K562 (cell line): ENCODE data around the gene PPP1R13L. TPM values are rescaled to one million over a fixed set of nuclear protein-coding genes. Genes with fewer than 3 reads are reported as not detected.

Source experiments
- ATAC-seq: fragments of 200-7000 bp; cut with Tn5 transposase; 3 replicates; pipeline ENCODE4 v1.9.1; 2020; ENCODE audit warnings: moderate library complexity
- BruUV-seq: library from RNA; stranded (reverse); fragments of 400-500 nt; replicated peaks from 2 replicates; lab custom pipeline; 2021; lab: Mats Ljungman, UMichigan
- CTCF ChIA-PET: fragments of 300-600 bp; formaldehyde crosslinking; extraction: SDS; loops from one replicate; lab custom pipeline; 2021; ENCODE audit warnings: low intra/inter-chr PET ratio; lab: Yijun Ruan, JAX
- POLR2A ChIA-PET: fragments of 300-600, 350-650 bp; sonication (Branson Sonifier 250); formaldehyde crosslinking; extraction: SDS; loops from one replicate; lab custom pipeline; 2021; ENCODE audit warnings: antibody characterized with exemption, inconsistent platforms; lab: Yijun Ruan, JAX
- DNase-seq, 4 experiments: peaks; one replicate each; pipeline versions ENCODE4 v3.0.0 to v3.0.0-alpha.2; 2011 to 2018; ENCODE audit warnings: low spot score in 3 of 4, mixed read lengths in 3 of 4; ENCODE audit errors: extremely low read depth in 1 of 4
- FAIRE-seq: peaks from 2 replicates; lab custom pipeline; 2011; peaks lifted over from hg19 to GRCh38; lab: Jason Lieb, UNC
- H2AFZ ChIP-seq: 2 replicates; pipeline ENCODE4 v1.6.0; 2011; ENCODE audit warnings: low read depth, low read length, control low read depth, inconsistent platforms
- H3K27ac ChIP-seq: fragments of 200-600 bp; 3 replicates; pipeline ENCODE4 v1.8.0; 2011; ENCODE audit warnings: low read depth, mild to moderate bottlenecking, control low read depth, inconsistent platforms, low read length, moderate library complexity, mixed read lengths; ENCODE audit errors: extremely low read depth
- H3K27me3 ChIP-seq, 2 experiments: fragments of 300-600 bp in 1 of 2; 2 replicates in 1 of 2; 3 replicates in 1 of 2; pipeline versions ENCODE4 v1.6.0 to v1.8.0; 2011; ENCODE audit warnings: inconsistent platforms in 2 of 2, low read length in 2 of 2, mild to moderate bottlenecking in 1 of 2, mixed read lengths in 1 of 2, moderate library complexity in 1 of 2; ENCODE audit not compliant: control insufficient read depth in 2 of 2, insufficient read depth in 2 of 2
- H3K36me3 ChIP-seq: fragments of 300-600 bp; 3 replicates; pipeline ENCODE4 v1.8.0; 2011; ENCODE audit warnings: mild to moderate bottlenecking, low read length, inconsistent platforms; ENCODE audit not compliant: control insufficient read depth, insufficient read depth
- H3K4me1 ChIP-seq, 2 experiments: fragments of 200-600 bp in 1 of 2; replicated peaks in 1 of 2; 2 replicates in 1 of 2; 3 replicates in 1 of 2; pipeline versions ENCODE4 v1.5.1 to v1.8.0; 2011; ENCODE audit warnings: inconsistent platforms in 2 of 2, low read length in 2 of 2, mild to moderate bottlenecking in 1 of 2, mixed read lengths in 1 of 2, moderate library complexity in 1 of 2; ENCODE audit not compliant: control insufficient read depth in 2 of 2, insufficient read depth in 2 of 2
- H3K4me2 ChIP-seq: 2 replicates; pipeline ENCODE4 v1.6.1; 2011; ENCODE audit warnings: low read length, control low read depth, inconsistent platforms, mixed read lengths; ENCODE audit not compliant: insufficient read depth
- H3K4me3 ChIP-seq: fragments of 200-600 bp; sonication (generic), shearing (Covaris generic); 2 replicates; pipeline ENCODE4 v1.5.1; 2016; ENCODE audit warnings: control low read depth, inconsistent platforms
- H3K79me2 ChIP-seq: fragments of 200-600 bp; 3 replicates; pipeline ENCODE4 v1.8.0; 2011; ENCODE audit warnings: low read length, inconsistent platforms; ENCODE audit not compliant: control insufficient read depth, insufficient read depth
- H3K9ac ChIP-seq, 2 experiments: 2 replicates each; pipeline versions ENCODE4 v1.6.0 to v1.6.1; 2011; ENCODE audit warnings: low read depth in 2 of 2, low read length in 2 of 2, control low read depth in 1 of 2, inconsistent platforms in 1 of 2, mild to moderate bottlenecking in 1 of 2, mixed read lengths in 1 of 2; ENCODE audit not compliant: insufficient read depth in 1 of 2
- H3K9me1 ChIP-seq: one replicate; pipeline ENCODE4 v1.6.0; 2011; ENCODE audit warnings: inconsistent platforms, mild to moderate bottlenecking, low read length, moderate library complexity; ENCODE audit not compliant: control insufficient read depth, insufficient read depth
- H3K9me3 ChIP-seq: replicated peaks from 2 replicates; pipeline ENCODE4 v1.5.1; 2011; ENCODE audit warnings: low read depth, low read length, inconsistent platforms; ENCODE audit not compliant: control insufficient read depth, insufficient read depth
- H4K20me1 ChIP-seq: replicated peaks from 2 replicates; pipeline ENCODE4 v1.6.1; 2011; ENCODE audit warnings: low read length, inconsistent platforms, mixed read lengths; ENCODE audit not compliant: control insufficient read depth, insufficient read depth
- ADNP ChIP-seq: fragments of 200-800 bp; sonication (Bioruptor generic); IDR thresholded peaks from 2 replicates; pipeline ENCODE4 v1.6.1; 2016; ENCODE audit warnings: missing genetic modification characterization, missing compliant biosample characterization
- ARID3B ChIP-seq: fragments of 250-450 bp; sonication (Bioruptor Pico); IDR thresholded peaks from 2 replicates; pipeline ENCODE4 v1.4.0; 2020; ENCODE audit warnings: borderline replicate concordance
- CBFB ChIP-seq: sonication (generic); formaldehyde crosslinking; IDR thresholded peaks from 2 replicates; pipeline ENCODE4 v1.4.0; 2020; ENCODE audit warnings: mild to moderate bottlenecking, missing genetic modification reagents
- CBX2 ChIP-seq: fragments of 200-600 bp; sonication (generic); IDR thresholded peaks from one replicate; pipeline ENCODE4 v1.6.1; 2012; ENCODE audit warnings: mild to moderate bottlenecking, low read length, inconsistent platforms; ENCODE audit not compliant: insufficient read depth, poor library complexity, severe bottlenecking
- CGGBP1 ChIP-seq: fragments of 250-450 bp; sonication (Bioruptor Pico); IDR thresholded peaks from 2 replicates; pipeline ENCODE4 v1.9.0; 2021; ENCODE audit warnings: mild to moderate bottlenecking
- ELF1 ChIP-seq: fragments of 200-800 bp; sonication (Bioruptor generic); IDR thresholded peaks from 2 replicates; pipeline ENCODE4 v1.6.1; 2016; ENCODE audit warnings: missing genetic modification characterization, missing compliant biosample characterization
- JUN ChIP-seq, 2 experiments: sonication (generic) in 1 of 2; formaldehyde crosslinking in 1 of 2; IDR thresholded peaks; 2 replicates each; pipeline versions ENCODE4 v1.6.1 to v1.8.0; 2012 to 2022; ENCODE audit warnings: borderline replicate concordance in 2 of 2, mild to moderate bottlenecking in 2 of 2, improper control_type of control experiment in 1 of 2, low read depth in 1 of 2, low read length in 1 of 2, missing genetic modification reagents in 1 of 2
- RAD51 ChIP-seq: fragments of 450-650 bp; IDR thresholded peaks from 2 replicates; pipeline ENCODE4 v1.7.1; 2016; ENCODE audit warnings: low read depth, mild to moderate bottlenecking, borderline replicate concordance
- TOE1 ChIP-seq, 2 experiments: fragments of 450-650 bp in 1 of 2; sonication (generic) in 1 of 2; formaldehyde crosslinking in 1 of 2; IDR thresholded peaks; 2 replicates each; pipeline versions ENCODE4 v1.7.1 to v1.8.0; 2016 to 2022; ENCODE audit warnings: borderline replicate concordance in 2 of 2, mild to moderate bottlenecking in 2 of 2, antibody characterized with exemption in 1 of 2, inconsistent platforms in 1 of 2, low read depth in 1 of 2, missing genetic modification reagents in 1 of 2, moderate library complexity in 1 of 2
- USF1 ChIP-seq: sonication (generic); formaldehyde crosslinking; IDR thresholded peaks from 2 replicates; pipeline ENCODE4 v1.9.0; 2022; ENCODE audit warnings: mild to moderate bottlenecking, missing genetic modification reagents
- ZFPM2 ChIP-seq: fragments of 250-450 bp; sonication (Bioruptor Pico); IDR thresholded peaks from 2 replicates; pipeline ENCODE4 v1.5.1; 2022; ENCODE audit warnings: mild to moderate bottlenecking
- ZNF280B ChIP-seq: fragments of 250-450 bp; sonication (Bioruptor Pico); IDR thresholded peaks from 2 replicates; pipeline ENCODE4 v1.5.1; 2021; ENCODE audit warnings: mild to moderate bottlenecking
- ZNF586 ChIP-seq: fragments of 450-650 bp; formaldehyde crosslinking; conservative IDR thresholded peaks from 2 replicates; pipeline ENCODE4 v1.4.0; 2020; ENCODE audit warnings: mild to moderate bottlenecking, moderate library complexity
- ZNF699 ChIP-seq: fragments of 250-450 bp; sonication (Bioruptor Pico); IDR thresholded peaks from 2 replicates; pipeline ENCODE4 v1.8.0; 2021; ENCODE audit warnings: mild to moderate bottlenecking, moderate library complexity; ENCODE audit not compliant: insufficient replicate concordance
- WGBS: fragments of 100-300 bp; shearing (Covaris generic); methylation state at CpG from one replicate; pipeline ENCODE4 v1.1.6; 2016; ENCODE audit warnings: low coverage, mixed read lengths; ENCODE audit not compliant: insufficient coverage; ENCODE audit errors: missing lambda C conversion rate; 5-methylcytosine and 5-hydroxymethylcytosine counted together
- in situ Hi-C: fragments of 300-500 bp; cut with MboI; formaldehyde crosslinking; loops from 4 replicates; pipeline ENCODE4 v1.15.0; 2018; ENCODE audit warnings: inconsistent platforms, mixed read lengths
- intact Hi-C: fragments of 100-400 bp; cut with micrococcal nuclease; formaldehyde crosslinking; loops from 2 replicates; pipeline ENCODE4 v1.14.2; 2022
- polyA plus RNA-seq, 8 experiments: library from polyadenylated mRNA; depleted of rRNA in 4 of 8; stranded (reverse) in 5 of 8; unstranded in 3 of 8; fragments of >200 nt; fragmentation: Nextera tagmentation in 2 of 8; fragmentation: Illumina TruSeq in 1 of 8; extraction: Ambion mirVana in 2 of 8; extraction: Trizol in 1 of 8; gene quantifications; 2 replicates each; pipeline versions ENCODE4 v1.2.1 to v1.2.3, GENCODE V29; 2011 to 2014; ENCODE audit warnings: inconsistent platforms in 1 of 8, missing spikeins in 1 of 8
- total RNA-seq, 7 experiments: library from RNA; depleted of rRNA in 6 of 7; stranded (reverse); fragments of >200 nt in 6 of 7; fragmentation: Illumina TruSeq in 2 of 7; extraction: Trizol in 2 of 7; gene quantifications; 2 replicates each; pipeline versions ENCODE4 v1.2.1 to v1.2.3, GENCODE V29; 2011 to 2021; ENCODE audit warnings: low replicate concordance in 1 of 7
- TF ChIP-seq, protein P1 (sequence below): fragments of 450-650 bp; formaldehyde crosslinking; IDR thresholded peaks from 2 replicates; pipeline ENCODE4 v1.4.0; 2020; ENCODE audit warnings: mild to moderate bottlenecking, mixed read lengths

PPP1R13L gene
- total and polyA plus RNA-seq, 9 of the 15 experiments (the other 6 are each of a cell fraction or from before 2014, with no cell fraction given): 0.32 to 6.7 (median 2.0) TPM

- Histone ChIP-seq H3K9me3 (no peaks in the 10 kb centered on the region), H2AFZ (peak overlapping the region; percentile 53; the same call in 1 of the 2 replicates), H3K27ac (peak overlapping the region; percentile 81; the same call in 1 of the 3 replicates), H3K9me1 (no peaks in the 10 kb centered on the region), H3K27me3 (no peaks in the 10 kb centered on the region), H3K36me3 (no peaks in the 10 kb centered on the region), H3K4me2 (peak overlapping the region; percentile 14; the same call in 1 of the 2 replicates), H3K9ac (peak overlapping the region; percentile 2 to 69; a peak in 1 of 4 replicates), H3K4me3 (no peak overlapping the region), H3K79me2 (no peaks in the 10 kb centered on the region), H4K20me1 (no peaks in the 10 kb centered on the region), H3K4me1 (peaks cover 23 to 32% of the 10 kb centered on the region in 2 experiments)
- DNase-seq (no peak), ATAC-seq (no peak), FAIRE-seq (no peak)
- BruUV-seq: no TSS peak
- in situ Hi-C loops: no loop called here
- intact Hi-C loops: no loop called here
- ChIA-PET POLR2A (interaction anchor here (1.0 to 1.6 kb wide), 3 partner anchors 9 to 24 kb away, joined by 3 to 6 read pairs (median 5); no protein-coding TSS in a partner anchor), CTCF (no interaction called here)
- WGBS: 54% methylated on average over 7 of the region's 7 CpGs
- no peak for TF ChIP-seq CGGBP1 (CRISPR knock-in tag)
- TF ChIP-seq JUN (IDR thresholded peaks at IDR 0.05; ENCODE audit: borderline replicate concordance, low read depth, low read length): no peak
- TF ChIP-seq JUN (CRISPR knock-in tag; IDR thresholded peaks at IDR 0.05; ENCODE audit: borderline replicate concordance): no peak
- no peak for TF ChIP-seq ELF1 (tag)
- peak; percentile 55 for TF ChIP-seq USF1
- TF ChIP-seq ARID3B: no peak
- no peak for TF ChIP-seq ZNF280B (CRISPR knock-in tag)
- no peak for TF ChIP-seq ZFPM2
- TF ChIP-seq ADNP (tag): no peak
- no peak for TF ChIP-seq ZNF586 (CRISPR knock-in tag)
- TF ChIP-seq TOE1 (IDR thresholded peaks at IDR 0.05; ENCODE audit: borderline replicate concordance): peak; percentile 79
- no peak for TF ChIP-seq TOE1 (CRISPR knock-in tag; IDR thresholded peaks at IDR 0.05; ENCODE audit: borderline replicate concordance, low read depth)
- no peak for TF ChIP-seq CBFB (CRISPR knock-in tag)
- TF ChIP-seq, protein P1, sequence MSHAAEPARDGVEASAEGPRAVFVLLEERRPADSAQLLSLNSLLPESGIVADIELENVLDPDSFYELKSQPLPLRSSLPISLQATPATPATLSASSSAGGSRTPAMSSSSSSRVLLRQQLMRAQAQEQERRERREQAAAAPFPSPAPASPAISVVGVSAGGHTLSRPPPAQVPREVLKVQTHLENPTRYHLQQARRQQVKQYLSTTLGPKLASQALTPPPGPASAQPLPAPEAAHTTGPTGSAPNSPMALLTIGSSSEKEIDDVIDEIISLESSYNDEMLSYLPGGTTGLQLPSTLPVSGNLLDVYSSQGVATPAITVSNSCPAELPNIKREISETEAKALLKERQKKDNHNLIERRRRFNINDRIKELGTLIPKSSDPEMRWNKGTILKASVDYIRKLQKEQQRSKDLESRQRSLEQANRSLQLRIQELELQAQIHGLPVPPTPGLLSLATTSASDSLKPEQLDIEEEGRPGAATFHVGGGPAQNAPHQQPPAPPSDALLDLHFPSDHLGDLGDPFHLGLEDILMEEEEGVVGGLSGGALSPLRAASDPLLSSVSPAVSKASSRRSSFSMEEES (CRISPR knock-in tag): peak; percentile 94
- no peak for TF ChIP-seq CBX2
- no peak for TF ChIP-seq ZNF699 (CRISPR knock-in tag)
- TF ChIP-seq RAD51: peak; percentile 75; the same call in 1 of the 2 replicates
These were observed 44.0 kb upstream of the PPP1R13L start for GRCh38 chr19:45448887-45449299.
